GM18951 (cell line): Measurements from ENCODE around the gene AXIN1.
"Not testable (repeated sequence)": the region's sequence is repeated elsewhere in the genome, so short reads cannot be mapped to it uniquely, and the experiment has no call there.

Source experiments
- POLR2A ChIP-seq: IDR thresholded peaks from 4 replicates; pipeline ENCODE4 v1.6.1; 2011; ENCODE audit warnings: mild to moderate bottlenecking; ENCODE audit not compliant: insufficient read length, insufficient read depth; ENCODE audit errors: extremely low read depth
- in situ Hi-C: fragments of 300-500 bp; cut with MboI; formaldehyde crosslinking; loops from one replicate; pipeline ENCODE4 v1.12.0; 2022; ENCODE audit warnings: low sequenced_read_pairs, mixed read lengths, inconsistent platforms; ENCODE audit not compliant: unreplicated experiment

The AXIN1 gene

DNA sequence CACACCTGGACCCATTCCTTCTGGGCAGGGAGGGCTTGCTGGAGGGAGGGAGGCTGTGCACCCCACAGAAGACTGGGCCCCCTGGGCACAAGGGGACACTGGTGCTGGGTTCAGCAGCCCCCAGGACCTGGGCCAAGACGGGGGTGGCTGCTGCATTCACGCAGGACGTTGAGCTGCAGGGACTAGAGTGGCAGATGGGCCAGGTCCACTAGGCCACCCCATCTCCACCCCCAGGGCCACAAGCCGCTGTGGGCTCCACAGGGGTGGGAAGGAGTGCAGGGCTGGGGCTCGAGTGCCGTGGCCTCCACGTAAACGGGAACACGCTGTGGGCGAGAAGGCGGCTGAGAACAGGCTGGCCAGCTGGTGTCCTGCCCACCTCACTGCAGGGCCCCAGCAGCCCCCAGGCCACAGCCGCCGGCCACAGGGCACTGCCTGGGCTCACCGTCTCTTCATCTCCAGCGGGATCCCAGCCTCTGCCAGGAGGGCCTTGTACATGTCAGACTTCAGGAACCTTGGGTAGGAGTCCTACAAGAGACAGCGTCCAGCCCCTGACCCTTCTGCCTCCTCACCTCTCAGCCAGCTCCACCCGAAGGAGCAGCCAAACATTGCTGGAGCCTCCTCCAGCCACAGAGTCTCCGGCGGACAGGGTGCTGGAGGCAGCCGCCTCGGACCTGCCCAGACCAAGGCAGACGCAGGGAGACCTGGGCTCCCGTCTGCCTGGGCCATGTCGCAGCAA, 83.3 kb downstream of the AXIN1 start:
- TF ChIP-seq POLR2A: no peak
- in situ Hi-C loops: no loop called here

DNA sequence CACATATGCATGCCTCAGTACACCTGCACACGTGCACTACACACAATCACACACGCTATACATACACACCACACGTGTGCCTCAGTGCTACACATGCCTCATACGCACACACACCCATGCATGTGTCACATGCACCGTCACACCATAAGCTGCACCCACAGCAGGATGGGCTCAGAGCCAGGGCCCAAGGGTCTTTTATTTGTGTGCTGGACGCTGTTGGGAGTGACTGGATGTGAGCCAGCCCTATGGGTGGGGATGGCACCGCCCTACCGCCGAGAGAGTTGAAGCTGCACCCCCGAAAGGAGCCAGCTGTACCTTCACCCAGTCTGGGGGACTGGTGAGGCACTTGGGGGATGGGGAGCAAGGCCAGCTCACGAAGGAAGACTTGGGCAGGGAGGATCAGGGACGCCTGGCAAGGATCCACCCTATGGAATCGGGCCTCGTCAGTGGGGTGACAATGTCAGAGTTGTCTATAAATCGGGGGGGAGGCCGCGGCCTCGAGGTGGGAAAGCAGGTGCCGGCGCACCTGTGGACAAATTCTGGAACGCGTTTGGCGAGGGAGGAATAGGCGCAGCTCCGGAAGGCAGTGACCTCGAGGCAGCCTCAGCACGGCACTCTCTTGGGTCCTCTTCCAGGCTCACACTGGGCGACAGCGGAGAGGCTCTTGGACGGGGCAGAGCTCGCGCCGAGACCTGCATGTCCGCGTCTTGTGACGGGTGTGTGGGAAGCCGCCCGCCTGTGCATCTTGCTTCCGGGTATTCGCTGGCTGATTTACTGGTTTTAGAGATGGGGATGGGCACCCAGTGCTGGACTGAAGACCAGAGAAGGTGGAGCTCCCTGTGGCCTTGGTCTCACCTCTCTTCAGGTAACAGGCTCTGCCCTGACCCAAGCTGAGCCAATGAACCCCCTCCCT, 84.1 kb downstream of the AXIN1 start:
- no peak for TF ChIP-seq POLR2A
- in situ Hi-C loops: no loop called here

DNA sequence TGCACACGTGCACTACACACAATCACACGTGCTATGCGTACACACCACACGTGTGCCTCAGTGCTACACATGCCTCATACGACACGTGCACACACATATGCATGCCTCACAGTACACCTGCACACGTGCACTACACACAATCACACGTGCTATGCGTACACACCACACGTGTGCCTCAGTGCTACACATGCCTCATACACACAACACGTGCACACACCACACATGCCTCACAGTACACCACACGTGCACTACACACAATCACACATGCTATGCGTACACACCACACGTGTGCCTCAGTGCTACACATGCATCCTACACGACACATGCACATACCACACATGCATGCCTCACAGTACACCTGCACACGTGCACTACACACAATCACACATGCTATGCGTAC, 85.0 kb downstream of the AXIN1 start:
- in situ Hi-C loops: not testable (repeated sequence)

DNA sequence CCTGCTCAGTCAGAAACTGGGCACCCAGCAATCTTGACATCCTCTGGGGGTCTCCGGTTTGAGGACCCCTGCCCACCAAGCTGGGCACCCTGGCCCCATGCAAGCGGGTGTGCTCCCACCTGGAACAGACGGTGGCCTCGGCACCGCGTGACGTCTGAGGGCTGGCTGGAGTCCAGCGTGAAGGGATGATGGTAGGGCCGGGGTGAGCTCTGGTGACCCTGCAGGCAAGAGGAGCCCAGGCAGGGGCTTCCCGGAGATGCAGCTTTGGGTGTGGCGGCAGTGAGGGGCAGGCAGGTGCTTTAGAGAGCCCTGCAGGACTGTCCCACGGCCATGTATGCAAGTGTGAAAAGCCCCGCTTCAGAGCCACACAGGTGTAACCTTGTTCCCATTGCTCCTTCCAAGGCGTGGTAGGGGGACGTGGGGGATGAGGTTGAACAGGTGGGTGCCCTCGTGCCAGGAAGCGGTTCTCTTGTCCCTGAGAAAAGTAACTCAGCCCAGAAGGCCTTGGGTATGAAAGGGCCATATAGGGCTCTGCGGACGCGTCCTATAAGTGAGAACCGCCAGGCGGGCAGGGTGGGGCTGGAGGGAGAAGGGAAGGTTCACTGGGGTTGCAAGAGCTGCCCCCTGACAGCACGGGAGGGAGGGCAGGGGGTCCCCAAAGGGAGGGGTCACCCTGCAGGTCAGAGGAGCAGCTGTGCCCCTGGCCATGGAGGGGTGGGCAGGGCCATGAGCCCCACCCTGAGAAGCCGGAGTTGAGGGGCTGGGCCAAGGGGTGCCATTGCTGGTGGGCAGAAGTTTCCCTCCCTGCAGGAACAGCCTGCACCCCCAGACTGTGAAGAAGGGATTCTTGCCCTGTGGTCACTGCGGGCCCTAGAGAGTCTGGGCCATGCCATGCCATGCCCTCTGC, 86.0 kb downstream of the AXIN1 start:
- in situ Hi-C loops: no loop called here
- TF ChIP-seq POLR2A: no peak

DNA sequence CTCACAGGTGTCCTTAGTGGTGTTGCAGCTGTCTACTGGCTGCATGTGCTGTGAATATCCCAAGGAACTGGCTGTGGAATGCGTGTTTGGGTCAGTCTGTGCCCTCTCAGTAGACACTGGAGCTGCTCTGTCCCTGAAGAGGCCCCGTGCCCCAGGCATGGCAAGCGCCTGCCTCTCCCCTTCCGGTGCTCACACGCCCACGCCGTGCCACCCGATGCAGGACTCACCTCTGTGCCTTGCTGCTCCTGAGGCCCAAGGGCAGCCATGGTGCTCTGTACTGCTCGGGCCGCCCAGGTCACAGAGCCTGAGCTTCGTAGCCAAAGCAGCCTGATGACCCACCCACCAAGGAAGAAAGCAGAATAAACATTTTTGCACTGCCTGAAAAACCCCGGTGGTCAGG, 86.8 kb downstream of the AXIN1 start:
- TF ChIP-seq POLR2A: no peak
- in situ Hi-C loops: no loop called here

DNA sequence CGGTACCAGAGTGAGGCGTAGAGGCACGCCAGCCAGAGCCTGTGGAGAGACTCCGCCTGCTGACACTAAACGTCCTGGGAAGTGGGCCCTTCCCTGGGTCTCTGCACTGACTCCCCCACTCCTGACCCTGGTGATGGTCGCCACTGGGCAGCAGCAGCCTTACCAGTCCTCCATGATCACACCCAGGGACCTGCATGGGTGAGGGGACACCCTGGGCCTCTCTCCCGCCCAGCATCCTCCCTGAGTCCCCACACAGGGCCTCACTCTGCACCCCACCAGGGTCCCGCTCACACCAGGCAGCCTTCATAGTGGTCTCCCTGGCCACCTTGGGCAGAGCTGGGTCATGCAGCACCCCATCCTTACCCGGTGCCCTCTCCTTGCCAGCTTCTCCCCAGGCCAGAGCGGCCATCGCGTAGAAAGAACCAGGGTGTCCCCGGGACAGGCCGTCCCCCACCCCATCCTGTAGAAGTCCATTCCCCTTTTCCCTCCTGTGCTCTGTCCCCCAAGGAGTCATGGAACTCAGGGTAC, 87.5 kb downstream of the AXIN1 start:
- TF ChIP-seq POLR2A: no peak
- in situ Hi-C loops: no loop called here

DNA sequence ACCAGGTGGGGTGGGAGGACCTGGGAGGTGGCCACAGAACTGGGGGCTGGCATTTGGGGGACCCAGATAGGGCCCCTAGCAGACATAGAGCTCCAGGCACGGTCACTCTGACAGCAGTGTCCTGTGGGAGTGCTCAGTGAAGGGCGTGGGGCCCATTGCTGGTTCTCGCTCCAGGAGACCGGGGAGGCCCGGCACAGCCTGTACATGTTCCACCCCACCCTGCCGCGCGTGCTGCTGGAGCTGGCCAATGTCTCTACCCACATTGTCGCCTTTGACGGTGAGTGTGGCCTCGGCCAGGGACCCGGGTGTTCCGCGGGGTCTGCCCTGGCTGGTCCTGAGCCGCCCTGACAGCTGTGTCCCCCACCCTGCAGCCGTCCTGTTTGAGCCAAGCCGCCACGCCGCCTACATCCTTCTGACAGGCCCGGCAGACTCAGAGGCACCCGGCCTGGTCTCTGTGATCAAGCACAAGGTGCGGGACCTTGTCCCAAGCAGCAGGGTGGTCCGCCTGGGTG, 88.0 kb downstream of the AXIN1 start:
- in situ Hi-C loops: no loop called here
- TF ChIP-seq POLR2A: no peak

DNA sequence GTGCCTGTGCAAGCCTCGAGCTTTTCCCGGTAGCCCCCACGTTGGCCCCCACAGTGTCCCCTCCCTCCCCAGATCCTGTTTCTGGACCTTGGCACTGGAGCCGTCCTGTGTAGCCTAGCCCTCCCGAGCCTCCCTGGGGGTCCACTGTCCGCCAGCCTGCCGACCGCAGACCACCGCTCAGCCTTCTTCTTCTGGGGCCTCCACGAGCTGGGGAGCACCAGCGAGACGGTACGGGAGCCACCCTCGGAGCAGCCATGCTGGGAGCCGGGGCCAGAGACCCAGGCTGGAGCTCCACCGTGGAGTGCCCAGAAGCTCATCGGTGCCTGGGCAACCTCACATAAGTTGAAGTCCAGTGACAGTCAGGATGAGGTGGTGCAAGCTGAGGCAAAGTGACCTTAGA, 88.6 kb downstream of the AXIN1 start:
- in situ Hi-C loops: no loop called here
- TF ChIP-seq POLR2A: no peak

DNA sequence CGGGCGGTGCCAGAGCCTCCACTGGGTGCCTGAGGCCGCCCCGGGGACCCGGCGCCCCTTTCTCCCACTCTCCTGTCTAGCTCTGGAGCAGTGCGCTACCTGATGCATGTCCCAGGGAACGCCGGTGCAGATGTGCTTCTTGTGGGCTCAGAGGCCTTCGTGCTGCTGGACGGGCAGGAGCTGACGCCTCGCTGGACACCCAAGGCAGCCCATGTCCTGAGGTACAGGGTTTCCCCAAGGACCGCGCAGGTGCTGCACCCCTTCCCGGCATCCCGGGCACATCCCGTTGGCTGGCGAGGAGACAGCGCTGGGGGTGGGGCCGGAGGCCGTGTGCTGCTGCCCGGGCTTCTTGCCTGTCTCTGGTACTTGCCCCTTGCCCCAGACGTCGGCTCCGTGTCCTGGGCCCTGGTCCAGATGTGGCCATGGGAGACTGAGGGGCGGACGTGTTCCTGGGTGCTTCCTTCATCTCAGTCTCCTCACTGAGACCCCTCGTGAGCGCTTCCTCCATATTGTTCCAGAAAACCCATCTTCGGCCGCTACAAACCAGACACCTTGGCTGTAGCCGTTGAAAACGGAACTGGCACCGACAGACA, 89.2 kb downstream of the AXIN1 start:
- no peak for TF ChIP-seq POLR2A
- in situ Hi-C loops: no loop called here

DNA sequence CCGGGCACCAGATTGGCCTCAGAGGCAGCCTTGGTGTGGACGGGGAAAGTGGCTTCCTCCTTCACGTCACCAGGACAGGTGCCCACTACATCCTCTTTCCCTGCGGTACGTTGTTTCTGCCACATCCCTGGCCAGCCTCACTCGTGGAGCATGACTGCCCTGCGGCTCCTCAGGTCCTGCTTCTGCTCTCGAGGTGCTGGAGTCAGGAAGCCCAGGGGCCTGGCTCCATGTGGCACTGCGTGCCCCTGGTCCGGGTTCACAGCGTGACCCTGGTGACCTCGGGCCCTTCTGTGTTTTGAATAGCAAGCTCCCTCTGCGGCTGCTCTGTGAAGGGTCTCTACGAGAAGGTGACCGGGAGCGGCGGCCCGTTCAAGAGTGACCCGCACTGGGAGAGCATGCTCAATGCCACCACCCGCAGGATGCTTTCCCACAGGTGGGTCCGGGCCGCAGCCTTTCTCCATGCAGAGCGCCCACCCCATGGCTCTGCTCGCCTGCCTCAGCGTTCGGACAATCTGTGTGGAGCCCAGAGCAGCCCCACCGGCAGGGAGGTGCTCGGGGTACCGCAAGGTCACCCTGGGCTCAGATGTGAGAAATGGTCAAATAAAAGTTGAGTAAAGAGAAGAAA, 90.3 kb downstream of the AXIN1 start:
- in situ Hi-C loops: no loop called here

DNA sequence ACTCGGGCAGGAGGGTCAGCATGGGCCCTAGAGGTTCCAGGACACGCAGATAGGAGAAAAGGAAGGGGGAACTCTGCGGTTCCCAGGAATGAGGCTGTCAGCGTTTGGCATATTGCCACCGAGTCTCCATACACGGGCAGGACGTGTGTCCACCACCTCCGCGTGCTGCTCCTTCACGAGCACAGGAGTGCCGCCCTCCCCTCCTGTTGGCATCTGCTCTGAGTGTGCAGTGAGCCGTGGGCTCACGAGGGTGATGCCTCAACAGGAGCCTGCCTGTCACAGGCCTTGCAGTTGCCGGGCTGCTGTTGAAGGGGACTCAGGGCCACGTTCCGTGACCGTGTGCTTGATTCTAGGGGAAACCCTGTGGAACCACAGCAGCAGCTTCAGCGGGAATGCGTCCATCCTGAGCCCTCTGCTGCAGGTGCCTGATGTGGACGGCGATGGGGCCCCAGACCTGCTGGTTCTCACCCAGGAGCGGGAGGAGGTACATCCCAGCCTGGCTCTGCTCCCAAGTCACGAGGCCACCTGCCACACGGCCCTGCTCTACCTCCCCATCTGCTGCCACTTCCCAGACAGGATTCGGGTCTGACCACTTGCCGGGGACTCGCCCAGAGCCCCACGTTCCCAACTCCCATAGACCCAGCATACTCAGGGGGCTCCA, 91.4 kb downstream of the AXIN1 start:
- in situ Hi-C loops: no loop called here
- TF ChIP-seq POLR2A: no peak

More for the DNA sequence above, 90.3 kb downstream of the AXIN1 start:
- TF ChIP-seq POLR2A: no peak
